RWPE1 (cell line): ENCODE results near the gene LMX1B.

Experiments used
- CTCF ChIA-PET: fragments of 350-600 bp; sonication (Branson Sonifier 250); formaldehyde crosslinking; extraction: SDS; loops from one replicate; lab custom pipeline; 2021; lab: Yijun Ruan, JAX
- POLR2A ChIA-PET: fragments of 400-600 bp; formaldehyde crosslinking; extraction: SDS; loops from one replicate; lab custom pipeline; 2020; ENCODE audit warnings: antibody characterized with exemption; ENCODE audit not compliant: low non-redundant PET; lab: Yijun Ruan, JAX
- DNase-seq: peaks from one replicate; pipeline ENCODE4 v3.0.0; 2012; ENCODE audit warnings: low spot score
- H3K27ac ChIP-seq: fragments of 450-650 bp; 2 replicates; pipeline ENCODE4 v1.5.1; 2017
- TF ChIP-seq, protein P1 (sequence below): fragments of 450-650 bp; conservative IDR thresholded peaks from 2 replicates; pipeline ENCODE4 v1.5.1; 2017; ENCODE audit warnings: low read depth, mild to moderate bottlenecking

Gene LMX1B

DNA sequence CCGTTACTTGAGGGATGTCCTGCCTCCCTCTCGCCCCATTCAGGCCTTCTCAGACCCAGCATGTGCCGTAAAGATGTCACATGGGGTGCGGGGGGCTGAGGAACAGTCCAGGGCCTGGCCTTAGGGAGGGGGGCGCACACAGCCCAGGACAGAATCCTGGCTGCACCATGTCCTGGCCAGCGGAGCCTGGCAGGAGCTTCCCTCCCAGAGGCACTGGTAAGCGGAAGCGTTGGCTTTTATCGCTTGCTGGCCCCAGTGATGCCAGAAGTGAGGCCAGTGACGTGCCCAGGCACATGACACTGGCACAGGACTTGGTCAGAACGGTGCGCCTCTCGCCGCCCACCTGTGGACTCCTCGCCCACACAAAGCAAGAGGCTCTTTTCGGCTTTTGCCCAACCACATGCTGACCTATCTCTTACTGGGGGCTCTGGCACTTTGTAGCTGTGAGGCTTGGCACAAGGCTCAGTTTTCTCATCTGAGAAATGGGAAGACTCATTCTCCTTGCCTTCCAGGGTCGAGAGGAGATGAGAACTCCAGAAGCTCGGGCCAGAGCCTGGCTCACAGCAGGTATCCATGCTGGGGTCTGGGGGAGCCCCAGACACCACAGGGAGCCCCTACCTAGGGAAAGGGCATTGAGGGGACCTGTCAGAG is 59.0 kb downstream of the LMX1B start:
- POLR2A ChIA-PET = no interaction called here

DNA sequence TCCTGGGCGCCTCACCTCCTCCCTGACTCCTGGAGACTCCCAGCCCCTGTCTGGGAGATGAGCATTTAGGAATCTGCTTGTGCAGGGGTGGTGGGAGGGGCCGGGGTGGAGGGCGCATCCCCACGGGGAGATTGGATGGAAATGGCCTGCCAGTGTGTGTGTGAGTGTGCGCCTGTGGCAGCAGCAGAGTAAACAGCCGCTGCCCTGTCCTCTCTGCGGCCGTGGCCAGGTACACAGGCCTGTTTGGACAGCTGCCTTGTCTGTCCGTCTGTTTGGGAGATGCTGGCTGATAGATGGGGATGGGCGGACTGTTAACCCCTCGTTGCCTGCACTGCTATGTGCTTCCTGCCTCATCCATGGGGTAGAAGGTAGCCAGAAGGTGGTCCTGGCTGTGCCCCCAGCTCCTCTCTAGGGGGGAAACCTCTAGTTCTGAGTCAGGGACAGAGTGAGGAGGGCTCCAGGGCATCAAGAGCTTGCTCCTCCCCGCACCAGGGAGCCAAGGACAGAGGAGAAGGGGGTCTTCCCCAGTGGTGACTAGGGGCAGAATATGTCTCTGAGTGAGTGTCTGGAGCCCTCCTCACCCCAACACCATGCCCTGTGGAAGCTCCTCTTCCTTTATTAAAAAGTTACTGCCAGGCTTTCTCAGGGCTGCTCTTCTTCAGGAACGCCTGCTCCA is 60.1 kb downstream of the LMX1B start:
- CTCF ChIA-PET = interaction anchor here (0.5 to 4.0 kb wide), 5 partner anchors 9 to 418 kb away, joined by 3 to 20 read pairs (median 4); partner anchors contain the start of gene LMX1B
- TF ChIP-seq, protein P1, sequence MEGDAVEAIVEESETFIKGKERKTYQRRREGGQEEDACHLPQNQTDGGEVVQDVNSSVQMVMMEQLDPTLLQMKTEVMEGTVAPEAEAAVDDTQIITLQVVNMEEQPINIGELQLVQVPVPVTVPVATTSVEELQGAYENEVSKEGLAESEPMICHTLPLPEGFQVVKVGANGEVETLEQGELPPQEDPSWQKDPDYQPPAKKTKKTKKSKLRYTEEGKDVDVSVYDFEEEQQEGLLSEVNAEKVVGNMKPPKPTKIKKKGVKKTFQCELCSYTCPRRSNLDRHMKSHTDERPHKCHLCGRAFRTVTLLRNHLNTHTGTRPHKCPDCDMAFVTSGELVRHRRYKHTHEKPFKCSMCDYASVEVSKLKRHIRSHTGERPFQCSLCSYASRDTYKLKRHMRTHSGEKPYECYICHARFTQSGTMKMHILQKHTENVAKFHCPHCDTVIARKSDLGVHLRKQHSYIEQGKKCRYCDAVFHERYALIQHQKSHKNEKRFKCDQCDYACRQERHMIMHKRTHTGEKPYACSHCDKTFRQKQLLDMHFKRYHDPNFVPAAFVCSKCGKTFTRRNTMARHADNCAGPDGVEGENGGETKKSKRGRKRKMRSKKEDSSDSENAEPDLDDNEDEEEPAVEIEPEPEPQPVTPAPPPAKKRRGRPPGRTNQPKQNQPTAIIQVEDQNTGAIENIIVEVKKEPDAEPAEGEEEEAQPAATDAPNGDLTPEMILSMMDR = no peak
- POLR2A ChIA-PET = no interaction called here
- no peak overlapping the region for H3K27ac ChIP-seq
- DNase-seq = peak; percentile 41

More for the DNA sequence above, 59.0 kb downstream of the LMX1B start:
- CTCF ChIA-PET = interaction anchor here (0.5 to 4.0 kb wide), 5 partner anchors 17 to 83 kb away, joined by 3 to 20 read pairs (median 4); partner anchors contain the start of gene LMX1B
- TF ChIP-seq, protein P1 = no peak
- H3K27ac ChIP-seq = no peak overlapping the region
- DNase-seq = no peak

DNA sequence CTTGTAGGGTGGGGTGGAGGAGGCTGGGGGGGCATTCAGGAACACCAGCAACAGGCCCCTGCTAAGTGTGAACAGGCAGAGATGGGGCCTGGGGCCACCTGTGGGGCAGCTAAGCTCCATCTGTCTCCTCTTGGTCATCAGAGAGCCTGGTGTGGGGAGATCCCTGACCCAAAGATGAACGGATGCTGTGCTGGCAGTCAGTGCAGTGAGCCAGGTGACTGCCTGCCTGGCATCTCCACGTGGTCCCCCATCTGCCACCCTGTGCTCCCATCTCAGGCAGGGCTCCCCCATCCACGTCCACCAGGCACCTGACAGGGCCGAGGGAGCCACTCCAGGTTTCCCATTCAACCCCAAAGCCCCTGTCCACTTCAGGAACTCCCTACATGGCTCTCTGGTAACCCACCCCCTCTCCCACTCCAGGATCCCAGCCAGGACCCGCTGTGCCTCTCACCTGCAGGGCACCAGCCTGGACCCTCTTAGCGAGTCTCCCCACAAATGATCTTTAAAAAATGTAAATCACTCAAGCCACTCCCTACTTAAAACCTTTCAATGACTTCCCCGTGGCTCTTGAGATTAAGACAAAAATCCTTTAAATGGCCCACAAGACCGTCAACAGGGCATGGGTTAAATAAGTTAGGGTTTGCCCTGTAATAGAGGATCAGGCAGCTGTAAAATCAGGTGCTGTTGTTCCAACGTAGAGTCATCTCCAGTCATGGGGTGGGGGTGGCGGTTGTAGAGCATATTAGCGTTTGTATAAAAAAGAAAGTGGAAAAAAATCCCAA is 60.8 kb downstream of the LMX1B start:
- TF ChIP-seq, protein P1 = no peak
- no peak for DNase-seq
- ChIA-PET POLR2A (no interaction called here), CTCF (interaction anchor here (0.5 to 4.0 kb wide), 2 partner anchors 16 to 60 kb away, joined by 4 to 20 read pairs; no protein-coding TSS in a partner anchor)
- no peak overlapping the region for H3K27ac ChIP-seq

DNA sequence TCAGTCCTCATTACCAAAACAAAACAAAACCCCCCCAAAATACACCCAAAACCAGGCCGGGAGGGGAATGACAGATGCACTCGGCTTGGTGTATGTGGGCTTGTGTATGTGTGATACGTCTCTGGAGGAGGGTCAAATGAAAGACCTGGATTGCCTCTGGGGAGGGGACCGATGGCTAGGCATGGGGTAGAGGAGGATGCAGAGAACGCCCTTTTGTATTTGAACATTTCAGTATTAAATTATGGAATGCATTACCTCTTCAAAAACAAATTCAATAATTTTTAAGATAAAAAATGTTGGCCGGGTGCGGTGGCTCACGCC is 61.4 kb downstream of the LMX1B start:
- CTCF ChIA-PET = no interaction called here
- H3K27ac ChIP-seq = no peak overlapping the region
- no peak for DNase-seq
- POLR2A ChIA-PET = no interaction called here
- TF ChIP-seq, protein P1 = no peak

DNA sequence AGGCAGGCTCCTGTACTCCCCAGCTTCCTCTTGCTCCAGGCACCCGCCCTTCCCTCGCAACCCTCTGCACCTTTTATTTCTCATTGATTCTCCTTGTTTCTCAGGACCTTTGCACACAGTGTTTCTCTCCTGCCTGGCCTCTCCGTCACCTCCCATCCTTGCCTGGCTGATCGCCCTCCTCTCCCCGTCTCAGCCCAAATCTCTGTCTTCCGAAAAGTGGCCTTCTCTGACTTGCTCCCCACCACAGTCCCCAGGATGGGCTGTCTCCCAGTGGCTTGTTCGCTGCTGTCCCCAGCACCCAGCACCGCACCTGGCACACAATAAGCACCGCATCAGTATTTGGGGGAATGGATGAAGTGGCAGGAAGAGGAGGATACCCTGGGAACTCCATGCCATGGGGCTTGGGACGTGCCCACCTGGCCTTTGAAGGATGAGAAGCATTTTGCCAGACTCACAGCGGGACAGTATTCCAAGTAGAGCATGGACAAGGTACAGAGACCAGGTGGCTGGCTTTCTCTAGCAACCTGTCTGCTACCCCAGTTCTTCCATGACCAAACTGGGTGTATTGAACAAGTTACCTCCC is 62.5 kb downstream of the LMX1B start:
- CTCF ChIA-PET = interaction anchor here (0.5 to 1.9 kb wide), 3 partner anchors 13 to 102 kb away, joined by 5 to 6 read pairs (median 5); no protein-coding TSS in a partner anchor
- POLR2A ChIA-PET = no interaction called here
- H3K27ac ChIP-seq = no peak overlapping the region
- DNase-seq = no peak
- TF ChIP-seq, protein P1 = no peak

DNA sequence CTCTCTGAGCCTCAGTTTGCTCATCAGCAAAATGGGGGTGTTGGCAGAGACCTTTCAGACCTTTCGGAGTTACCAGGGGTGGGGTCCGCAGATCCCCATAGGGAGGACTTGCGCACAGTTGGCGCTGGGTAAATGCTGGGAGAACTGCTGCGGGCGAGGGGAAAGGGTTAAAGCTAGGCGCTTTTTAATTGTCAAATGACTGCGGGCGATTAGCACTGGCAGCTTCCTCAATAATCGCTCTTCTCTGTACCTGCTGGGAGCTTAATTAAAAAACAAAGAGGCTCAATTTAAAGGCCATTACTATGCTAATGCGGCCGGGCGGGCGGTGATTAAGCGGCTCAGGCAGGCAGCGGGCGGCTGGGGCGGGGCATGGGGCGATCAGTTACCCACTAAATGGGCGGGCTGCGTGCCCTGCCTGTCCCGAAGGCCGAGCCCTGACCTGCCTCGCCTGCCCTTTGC is 63.0 kb downstream of the LMX1B start:
- peak; percentile 76 for DNase-seq
- TF ChIP-seq, protein P1 = no peak
- POLR2A ChIA-PET = no interaction called here
- H3K27ac ChIP-seq = no peak overlapping the region
- CTCF ChIA-PET = interaction anchor here (0.5 to 1.9 kb wide), 6 partner anchors 13 to 102 kb away, joined by 3 to 7 read pairs (median 5); no protein-coding TSS in a partner anchor
